HepG2 (cell line): ENCODE measurements around the gene GPR162. TPM values are rescaled to one million over a fixed set of nuclear protein-coding genes. Genes with fewer than 3 reads are reported as not detected.

Experiments used
- FLYWCH1 ChIP-seq: sonication (generic); formaldehyde crosslinking; IDR thresholded peaks from 2 replicates; pipeline ENCODE4 v1.8.1; 2023; ENCODE audit warnings: mild to moderate bottlenecking, missing genetic modification reagents
- FOXJ3 ChIP-seq: sonication (generic); formaldehyde crosslinking; IDR thresholded peaks from 2 replicates; pipeline ENCODE4 v1.4.0; 2020; ENCODE audit warnings: missing genetic modification reagents, mild to moderate bottlenecking, borderline replicate concordance
- HOXA5 ChIP-seq: sonication (generic); formaldehyde crosslinking; IDR thresholded peaks from 2 replicates; pipeline ENCODE4 v1.4.0; 2020; ENCODE audit warnings: missing genetic modification reagents
- SNAPC2 ChIP-seq: sonication (generic); formaldehyde crosslinking; IDR thresholded peaks from 2 replicates; pipeline ENCODE4 v1.8.1; 2022; ENCODE audit warnings: mild to moderate bottlenecking, missing genetic modification reagents
- TCF12 ChIP-seq, 2 experiments: fragments of 450-650 bp in 1 of 2; sonication (generic) in 1 of 2; formaldehyde crosslinking in 1 of 2; IDR thresholded peaks; 2 replicates each; pipeline versions ENCODE4 v1.6.1 to v1.8.0; 2017 to 2022; ENCODE audit warnings: antibody characterized with exemption in 1 of 2, mild to moderate bottlenecking in 1 of 2, missing genetic modification reagents in 1 of 2, moderate library complexity in 1 of 2
- YEATS4 ChIP-seq: sonication (generic); formaldehyde crosslinking; IDR thresholded peaks from 2 replicates; pipeline ENCODE4 v1.4.0; 2020; ENCODE audit warnings: missing genetic modification reagents, borderline replicate concordance
- ZNF3 ChIP-seq: IDR thresholded peaks from 2 replicates; pipeline ENCODE4 v1.7.0; 2017; ENCODE audit warnings: inconsistent platforms
- ZNF350 ChIP-seq: sonication (generic); formaldehyde crosslinking; IDR thresholded peaks from 2 replicates; pipeline ENCODE4 v1.4.0; 2020; ENCODE audit warnings: mild to moderate bottlenecking, low read depth, missing genetic modification reagents, borderline replicate concordance
- ZNF766 ChIP-seq: sonication (generic); formaldehyde crosslinking; IDR thresholded peaks from 2 replicates; pipeline ENCODE4 v1.5.0; 2020; ENCODE audit warnings: missing genetic modification reagents, borderline replicate concordance
- ZSCAN22 ChIP-seq: sonication (generic); formaldehyde crosslinking; IDR thresholded peaks from 2 replicates; pipeline ENCODE4 v1.4.0; 2020; ENCODE audit warnings: mild to moderate bottlenecking, missing genetic modification reagents
- polyA plus RNA-seq, 8 experiments: library from polyadenylated mRNA; depleted of rRNA in 3 of 8; stranded (reverse) in 7 of 8; unstranded in 1 of 8; fragments of >200 nt; fragmentation: Illumina TruSeq in 4 of 8; extraction: Trizol in 4 of 8; gene quantifications; 2 replicates each; pipeline versions ENCODE4 v1.2.1 to v1.2.3, GENCODE V29; 2011 to 2016; ENCODE audit warnings: low read depth in 4 of 8, missing spikeins in 1 of 8, mixed read lengths in 1 of 8; ENCODE audit not compliant: insufficient read depth in 1 of 8
- total RNA-seq, 5 experiments: library from RNA; depleted of rRNA; stranded (reverse); fragments of >200 nt; fragmentation: Illumina TruSeq; extraction: Trizol; gene quantifications; 2 replicates each; pipeline ENCODE4 v1.2.3, GENCODE V29; 2016; ENCODE audit warnings: low read depth in 1 of 5
- TF ChIP-seq, protein P1 (sequence below): sonication (generic); formaldehyde crosslinking; conservative IDR thresholded peaks from 2 replicates; pipeline ENCODE4 v1.8.0; 2022; ENCODE audit warnings: mild to moderate bottlenecking, moderate library complexity, missing genetic modification reagents
- TF ChIP-seq, protein P2 (sequence below): sonication (generic); formaldehyde crosslinking; IDR thresholded peaks from 2 replicates; pipeline ENCODE4 v1.8.1; 2023; ENCODE audit warnings: mild to moderate bottlenecking, missing genetic modification reagents
- TF ChIP-seq, protein P3 (sequence below): sonication (generic); formaldehyde crosslinking; IDR thresholded peaks from 2 replicates; pipeline ENCODE4 v1.5.1; 2020; ENCODE audit warnings: mild to moderate bottlenecking, missing genetic modification reagents, moderate library complexity
- TF ChIP-seq, protein P4 (sequence below): IDR thresholded peaks from 2 replicates; pipeline ENCODE4 v1.6.1; 2018; ENCODE audit warnings: missing genetic modification reagents, mild to moderate bottlenecking, missing compliant biosample characterization
- TF ChIP-seq, protein P5 (sequence below): sonication (generic); formaldehyde crosslinking; IDR thresholded peaks from 2 replicates; pipeline ENCODE4 v1.5.0; 2020; ENCODE audit warnings: mild to moderate bottlenecking, missing genetic modification reagents, borderline replicate concordance

GPR162 gene
- total and polyA plus RNA-seq, 2 of the 13 experiments (the other 11 are each of a cell fraction or from before 2014, with no cell fraction given) = 0.08 TPM; not detected in 1

DNA sequence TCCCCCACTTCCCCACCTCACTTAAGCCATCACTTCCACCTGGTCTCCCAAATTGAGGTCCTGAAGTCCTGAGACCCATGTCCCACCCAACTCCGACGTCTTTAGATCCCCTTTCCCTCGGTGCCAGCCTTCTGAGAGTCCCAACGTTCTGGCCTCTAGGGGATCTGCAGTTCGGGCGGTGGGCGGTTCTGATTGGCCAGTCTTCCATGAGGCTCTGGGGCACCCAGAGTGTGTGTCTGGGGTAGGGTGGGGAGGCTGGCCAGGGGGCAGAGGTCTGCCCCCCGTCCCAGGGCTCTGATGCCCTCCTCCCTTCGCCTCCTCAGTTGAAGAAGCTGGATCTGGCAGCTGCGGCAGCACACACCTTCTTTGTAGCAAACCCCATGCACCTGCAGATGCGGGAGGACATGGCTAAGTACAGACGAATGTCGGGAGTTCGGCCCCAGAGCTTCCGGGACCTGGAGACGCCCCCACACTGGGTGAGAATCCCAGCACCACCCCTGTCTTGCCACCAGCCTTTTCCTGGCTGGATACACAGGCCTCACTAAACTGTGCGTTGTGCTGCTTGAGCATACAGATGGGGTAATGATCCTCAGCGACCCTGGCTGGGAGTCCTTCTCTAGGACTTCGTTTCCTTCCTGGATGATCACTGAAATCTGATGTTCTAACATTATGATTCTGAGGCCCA, 8.1 kb downstream of the GPR162 start (continued):
- TF ChIP-seq ZNF3 (no peak), ZSCAN22 (no peak), ZNF350 (CRISPR knock-in tag) (0 out of 2 replicates have a peak, but pooled peaks have one; percentile 1), YEATS4 (CRISPR knock-in tag) (no peak), SNAPC2 (CRISPR knock-in tag) (no peak), HOXA5 (CRISPR knock-in tag) (0 out of 2 replicates have a peak, but pooled peaks have one; percentile 30), FOXJ3 (CRISPR knock-in tag) (no peak), ZNF766 (CRISPR knock-in tag) (no peak), FLYWCH1 (CRISPR knock-in tag) (no peak), TCF12 (IDR thresholded peaks at IDR 0.05) (no peak), TCF12 (CRISPR knock-in tag; IDR thresholded peaks at IDR 0.05) (no peak)
- TF ChIP-seq, protein P1, sequence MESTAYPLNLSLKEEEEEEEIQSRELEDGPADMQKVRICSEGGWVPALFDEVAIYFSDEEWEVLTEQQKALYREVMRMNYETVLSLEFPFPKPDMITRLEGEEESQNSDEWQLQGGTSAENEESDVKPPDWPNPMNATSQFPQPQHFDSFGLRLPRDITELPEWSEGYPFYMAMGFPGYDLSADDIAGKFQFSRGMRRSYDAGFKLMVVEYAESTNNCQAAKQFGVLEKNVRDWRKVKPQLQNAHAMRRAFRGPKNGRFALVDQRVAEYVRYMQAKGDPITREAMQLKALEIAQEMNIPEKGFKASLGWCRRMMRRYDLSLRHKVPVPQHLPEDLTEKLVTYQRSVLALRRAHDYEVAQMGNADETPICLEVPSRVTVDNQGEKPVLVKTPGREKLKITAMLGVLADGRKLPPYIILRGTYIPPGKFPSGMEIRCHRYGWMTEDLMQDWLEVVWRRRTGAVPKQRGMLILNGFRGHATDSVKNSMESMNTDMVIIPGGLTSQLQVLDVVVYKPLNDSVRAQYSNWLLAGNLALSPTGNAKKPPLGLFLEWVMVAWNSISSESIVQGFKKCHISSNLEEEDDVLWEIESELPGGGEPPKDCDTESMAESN (CRISPR knock-in tag) = no peak; the same call in 1 of the 2 replicates
- TF ChIP-seq, protein P2, sequence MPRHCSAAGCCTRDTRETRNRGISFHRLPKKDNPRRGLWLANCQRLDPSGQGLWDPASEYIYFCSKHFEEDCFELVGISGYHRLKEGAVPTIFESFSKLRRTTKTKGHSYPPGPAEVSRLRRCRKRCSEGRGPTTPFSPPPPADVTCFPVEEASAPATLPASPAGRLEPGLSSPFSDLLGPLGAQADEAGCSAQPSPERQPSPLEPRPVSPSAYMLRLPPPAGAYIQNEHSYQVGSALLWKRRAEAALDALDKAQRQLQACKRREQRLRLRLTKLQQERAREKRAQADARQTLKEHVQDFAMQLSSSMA (CRISPR knock-in tag) = 0 out of 2 replicates have a peak, but pooled peaks have one; percentile 48
- TF ChIP-seq, protein P3, sequence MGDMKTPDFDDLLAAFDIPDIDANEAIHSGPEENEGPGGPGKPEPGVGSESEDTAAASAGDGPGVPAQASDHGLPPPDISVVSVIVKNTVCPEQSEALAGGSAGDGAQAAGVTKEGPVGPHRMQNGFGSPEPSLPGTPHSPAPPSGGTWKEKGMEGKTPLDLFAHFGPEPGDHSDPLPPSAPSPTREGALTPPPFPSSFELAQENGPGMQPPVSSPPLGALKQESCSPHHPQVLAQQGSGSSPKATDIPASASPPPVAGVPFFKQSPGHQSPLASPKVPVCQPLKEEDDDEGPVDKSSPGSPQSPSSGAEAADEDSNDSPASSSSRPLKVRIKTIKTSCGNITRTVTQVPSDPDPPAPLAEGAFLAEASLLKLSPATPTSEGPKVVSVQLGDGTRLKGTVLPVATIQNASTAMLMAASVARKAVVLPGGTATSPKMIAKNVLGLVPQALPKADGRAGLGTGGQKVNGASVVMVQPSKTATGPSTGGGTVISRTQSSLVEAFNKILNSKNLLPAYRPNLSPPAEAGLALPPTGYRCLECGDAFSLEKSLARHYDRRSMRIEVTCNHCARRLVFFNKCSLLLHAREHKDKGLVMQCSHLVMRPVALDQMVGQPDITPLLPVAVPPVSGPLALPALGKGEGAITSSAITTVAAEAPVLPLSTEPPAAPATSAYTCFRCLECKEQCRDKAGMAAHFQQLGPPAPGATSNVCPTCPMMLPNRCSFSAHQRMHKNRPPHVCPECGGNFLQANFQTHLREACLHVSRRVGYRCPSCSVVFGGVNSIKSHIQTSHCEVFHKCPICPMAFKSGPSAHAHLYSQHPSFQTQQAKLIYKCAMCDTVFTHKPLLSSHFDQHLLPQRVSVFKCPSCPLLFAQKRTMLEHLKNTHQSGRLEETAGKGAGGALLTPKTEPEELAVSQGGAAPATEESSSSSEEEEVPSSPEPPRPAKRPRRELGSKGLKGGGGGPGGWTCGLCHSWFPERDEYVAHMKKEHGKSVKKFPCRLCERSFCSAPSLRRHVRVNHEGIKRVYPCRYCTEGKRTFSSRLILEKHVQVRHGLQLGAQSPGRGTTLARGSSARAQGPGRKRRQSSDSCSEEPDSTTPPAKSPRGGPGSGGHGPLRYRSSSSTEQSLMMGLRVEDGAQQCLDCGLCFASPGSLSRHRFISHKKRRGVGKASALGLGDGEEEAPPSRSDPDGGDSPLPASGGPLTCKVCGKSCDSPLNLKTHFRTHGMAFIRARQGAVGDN (CRISPR knock-in tag) = peak; percentile 68
- TF ChIP-seq, protein P4, sequence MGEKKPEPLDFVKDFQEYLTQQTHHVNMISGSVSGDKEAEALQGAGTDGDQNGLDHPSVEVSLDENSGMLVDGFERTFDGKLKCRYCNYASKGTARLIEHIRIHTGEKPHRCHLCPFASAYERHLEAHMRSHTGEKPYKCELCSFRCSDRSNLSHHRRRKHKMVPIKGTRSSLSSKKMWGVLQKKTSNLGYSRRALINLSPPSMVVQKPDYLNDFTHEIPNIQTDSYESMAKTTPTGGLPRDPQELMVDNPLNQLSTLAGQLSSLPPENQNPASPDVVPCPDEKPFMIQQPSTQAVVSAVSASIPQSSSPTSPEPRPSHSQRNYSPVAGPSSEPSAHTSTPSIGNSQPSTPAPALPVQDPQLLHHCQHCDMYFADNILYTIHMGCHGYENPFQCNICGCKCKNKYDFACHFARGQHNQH (CRISPR knock-in tag) = 0 out of 2 replicates have a peak, but pooled peaks have one; percentile 3
- TF ChIP-seq, protein P5, sequence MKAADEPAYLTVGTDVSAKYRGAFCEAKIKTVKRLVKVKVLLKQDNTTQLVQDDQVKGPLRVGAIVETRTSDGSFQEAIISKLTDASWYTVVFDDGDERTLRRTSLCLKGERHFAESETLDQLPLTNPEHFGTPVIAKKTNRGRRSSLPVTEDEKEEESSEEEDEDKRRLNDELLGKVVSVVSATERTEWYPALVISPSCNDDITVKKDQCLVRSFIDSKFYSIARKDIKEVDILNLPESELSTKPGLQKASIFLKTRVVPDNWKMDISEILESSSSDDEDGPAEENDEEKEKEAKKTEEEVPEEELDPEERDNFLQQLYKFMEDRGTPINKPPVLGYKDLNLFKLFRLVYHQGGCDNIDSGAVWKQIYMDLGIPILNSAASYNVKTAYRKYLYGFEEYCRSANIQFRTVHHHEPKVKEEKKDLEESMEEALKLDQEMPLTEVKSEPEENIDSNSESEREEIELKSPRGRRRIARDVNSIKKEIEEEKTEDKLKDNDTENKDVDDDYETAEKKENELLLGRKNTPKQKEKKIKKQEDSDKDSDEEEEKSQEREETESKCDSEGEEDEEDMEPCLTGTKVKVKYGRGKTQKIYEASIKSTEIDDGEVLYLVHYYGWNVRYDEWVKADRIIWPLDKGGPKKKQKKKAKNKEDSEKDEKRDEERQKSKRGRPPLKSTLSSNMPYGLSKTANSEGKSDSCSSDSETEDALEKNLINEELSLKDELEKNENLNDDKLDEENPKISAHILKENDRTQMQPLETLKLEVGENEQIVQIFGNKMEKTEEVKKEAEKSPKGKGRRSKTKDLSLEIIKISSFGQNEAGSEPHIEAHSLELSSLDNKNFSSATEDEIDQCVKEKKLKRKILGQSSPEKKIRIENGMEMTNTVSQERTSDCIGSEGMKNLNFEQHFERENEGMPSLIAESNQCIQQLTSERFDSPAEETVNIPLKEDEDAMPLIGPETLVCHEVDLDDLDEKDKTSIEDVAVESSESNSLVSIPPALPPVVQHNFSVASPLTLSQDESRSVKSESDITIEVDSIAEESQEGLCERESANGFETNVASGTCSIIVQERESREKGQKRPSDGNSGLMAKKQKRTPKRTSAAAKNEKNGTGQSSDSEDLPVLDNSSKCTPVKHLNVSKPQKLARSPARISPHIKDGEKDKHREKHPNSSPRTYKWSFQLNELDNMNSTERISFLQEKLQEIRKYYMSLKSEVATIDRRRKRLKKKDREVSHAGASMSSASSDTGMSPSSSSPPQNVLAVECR (CRISPR knock-in tag) = peak; percentile 24; the same call in 1 of the 2 replicates
